Testis (tissue), 2 donors: ENCODE results near the gene HPSE2.

Experiments used
- CTCF ChIP-seq, 3 experiments: fragments of 450-650 bp in 2 of 3; fragments of 200-600 bp in 1 of 3; sonication (generic) in 1 of 3; IDR thresholded peaks; one replicate each; pipeline ENCODE4 v1.5.1; 2016 to 2019; ENCODE audit warnings: antibody characterized with exemption in 3 of 3, mild to moderate bottlenecking in 2 of 3, moderate library complexity in 1 of 3
- POLR2A ChIP-seq: fragments of 450-650 bp; IDR thresholded peaks from one replicate; pipeline ENCODE4 v1.6.1; 2017; ENCODE audit warnings: antibody characterized with exemption, mild to moderate bottlenecking, moderate library complexity

DNA sequence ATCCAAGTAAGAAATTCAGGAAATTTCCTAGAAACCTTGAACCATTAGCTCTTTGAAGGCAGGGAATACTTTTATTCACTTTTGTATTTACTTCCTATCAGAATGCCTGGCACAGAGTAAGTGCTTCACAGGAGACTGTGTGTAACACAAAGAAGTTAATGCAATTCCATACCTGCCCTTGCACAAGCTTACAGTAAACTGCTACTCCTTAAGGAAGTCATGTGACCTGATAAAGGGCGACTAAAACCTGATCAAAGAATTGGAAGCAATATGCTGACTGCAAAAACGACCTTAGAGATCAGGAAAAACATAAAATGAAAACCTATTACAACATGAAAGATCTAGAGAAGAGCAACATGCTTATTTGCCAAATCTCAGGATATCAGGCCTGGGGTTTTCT lies 610.7 kb downstream of the HPSE2 start:
- TF ChIP-seq CTCF (IDR thresholded peaks at IDR 0.05) = no peak
- TF ChIP-seq POLR2A = no peak
